T follicular helper cell (primary cell): ENCODE measurements around the gene KIF5C.
"Not testable (repeated sequence)": the region's sequence is repeated elsewhere in the genome, so short reads cannot be mapped to it uniquely, and the experiment has no call there.

ENCODE experiments used
- DNase-seq: peaks from one replicate; pipeline ENCODE4 v3.0.0-alpha.2; 2020; ENCODE audit warnings: low read depth

Gene KIF5C

DNA sequence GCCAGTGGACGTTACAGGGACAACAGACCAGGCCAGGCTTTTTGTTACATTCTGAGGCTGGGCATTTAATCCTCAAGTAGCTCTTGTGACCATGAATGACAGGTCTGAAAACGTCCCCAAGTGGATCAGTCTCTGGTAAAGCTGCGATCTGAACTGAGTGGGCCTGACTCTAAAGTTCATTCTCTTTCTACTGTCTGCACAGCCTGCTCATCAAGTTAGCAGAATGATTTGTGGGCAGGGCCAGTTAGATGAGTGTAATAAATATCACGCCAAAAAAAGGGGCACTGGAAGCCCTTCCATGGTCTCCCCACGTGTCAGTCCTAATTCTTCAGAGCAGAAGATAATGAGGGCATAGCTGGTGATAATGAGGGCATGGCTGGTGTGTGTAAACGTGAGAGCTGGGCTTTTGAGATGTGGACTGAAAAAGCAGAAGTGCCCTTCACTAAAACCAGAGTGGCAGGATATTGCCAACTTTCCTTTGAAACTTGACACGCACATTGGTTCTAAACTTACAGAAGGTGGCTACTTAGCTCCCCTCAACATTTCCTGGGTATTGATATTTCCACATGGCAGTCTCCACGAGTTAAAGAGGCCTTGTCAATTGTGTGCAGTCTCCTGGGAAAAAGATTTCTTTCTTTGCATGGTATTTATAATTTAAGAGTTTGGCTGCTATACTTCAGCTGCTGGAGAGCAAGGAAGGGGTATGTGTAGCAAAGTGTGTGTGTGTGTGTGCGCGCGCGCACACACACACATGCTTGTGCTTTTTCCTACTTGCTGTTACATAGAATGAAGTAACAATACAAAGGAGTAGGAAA is 90.8 kb downstream of the KIF5C start:
- DNase-seq, result no peak

DNA sequence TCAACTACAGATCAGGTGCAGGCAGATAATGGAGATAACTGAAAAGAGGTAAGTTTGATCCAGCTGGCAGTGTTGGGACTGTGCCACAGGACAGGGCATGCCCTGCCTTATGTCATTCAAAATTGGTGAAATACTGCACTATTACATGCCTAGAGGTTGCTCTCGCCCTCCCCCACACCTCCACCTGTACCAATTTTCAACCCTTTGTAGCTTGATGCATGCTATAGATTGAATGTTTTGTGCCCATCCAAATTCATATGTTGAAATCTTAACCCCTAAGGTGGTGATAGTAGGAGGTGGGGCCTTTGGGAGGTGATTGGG is 91.4 kb downstream of the KIF5C start:
- DNase-seq, result no peak

DNA sequence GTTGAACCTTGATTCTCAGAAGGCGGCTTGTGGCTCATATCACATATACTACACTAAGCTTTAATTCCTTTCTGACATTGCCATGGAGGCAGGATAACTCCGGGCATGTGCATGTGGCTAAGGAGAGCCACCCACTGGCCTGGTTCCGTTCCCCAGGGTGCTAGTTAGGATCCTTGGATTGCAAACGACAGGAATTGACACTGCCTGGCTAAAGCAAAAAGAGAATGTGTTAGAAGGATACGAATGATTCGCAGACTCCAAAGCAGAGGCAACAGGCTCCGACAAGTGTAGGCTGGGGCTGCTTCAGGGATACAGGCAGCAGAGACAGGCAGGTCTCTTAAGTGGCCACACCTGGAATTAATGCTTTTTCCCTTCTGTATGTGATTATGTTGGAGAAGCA is 92.0 kb downstream of the KIF5C start:
- DNase-seq, result no peak

DNA sequence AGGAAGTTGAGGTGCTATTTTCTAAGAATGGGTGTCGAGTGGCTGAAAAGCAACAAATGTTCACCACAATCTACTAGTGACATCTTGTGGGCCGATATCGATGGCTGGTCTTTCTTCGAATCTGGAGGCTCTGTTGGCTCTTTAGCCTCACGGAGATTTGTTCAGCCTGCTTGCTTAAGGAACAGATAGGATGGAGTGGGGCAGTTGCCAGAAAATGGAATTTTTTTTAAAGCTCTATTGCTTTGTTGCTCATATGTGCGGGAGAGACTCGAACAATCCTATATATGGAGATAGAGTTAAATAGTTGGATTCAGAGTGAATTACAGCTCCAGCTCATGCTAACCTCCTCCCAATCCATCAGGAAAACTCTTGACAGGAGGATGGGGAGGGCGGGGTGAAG is 92.6 kb downstream of the KIF5C start:
- no peak for DNase-seq

DNA sequence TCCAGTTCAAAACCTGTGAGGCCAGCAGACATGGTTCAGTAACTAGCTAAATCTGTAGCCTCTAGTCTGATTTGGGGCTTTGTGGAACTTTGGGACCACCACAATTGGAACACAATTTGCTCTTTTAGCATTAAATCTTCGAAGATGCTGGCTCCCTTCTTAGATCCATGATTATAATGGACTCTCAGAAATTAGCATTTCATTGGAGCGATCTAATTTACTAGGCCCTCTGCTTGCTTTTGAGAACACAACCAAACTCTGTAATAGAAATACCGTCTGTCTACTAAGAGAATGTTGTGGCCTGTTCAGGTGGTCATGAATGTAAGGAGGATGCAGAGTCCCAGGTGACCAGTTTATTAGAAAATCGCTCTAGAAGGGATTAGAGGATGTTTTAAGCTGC is 93.3 kb downstream of the KIF5C start:
- no peak for DNase-seq

GRCh38 chr2:148968776-148969319 is 93.8 kb downstream of the KIF5C start:
- no peak for DNase-seq

- no peak for DNase-seq
Measured at GRCh38 chr2:148969659-148970061, 94.6 kb downstream of the KIF5C start.

DNA sequence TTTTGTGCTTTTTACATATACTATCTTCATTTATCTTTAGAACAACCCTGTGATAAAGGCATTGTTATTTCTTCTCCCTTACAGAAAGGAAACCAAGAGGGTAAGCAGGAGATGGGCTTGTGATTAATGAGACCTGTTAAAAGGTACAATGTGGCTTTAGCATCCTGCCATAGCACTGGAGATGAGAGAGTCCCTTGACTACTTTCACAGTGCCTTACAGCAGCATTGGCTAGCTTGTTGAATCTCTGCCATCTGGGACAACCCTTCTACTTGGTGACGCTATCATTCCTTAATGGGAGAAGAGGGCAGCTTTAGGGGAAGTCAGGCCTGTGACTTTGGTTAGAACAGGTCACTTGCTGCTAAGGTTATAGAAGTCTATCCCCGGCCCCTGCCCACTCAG is 95.4 kb downstream of the KIF5C start:
- no peak for DNase-seq

DNA sequence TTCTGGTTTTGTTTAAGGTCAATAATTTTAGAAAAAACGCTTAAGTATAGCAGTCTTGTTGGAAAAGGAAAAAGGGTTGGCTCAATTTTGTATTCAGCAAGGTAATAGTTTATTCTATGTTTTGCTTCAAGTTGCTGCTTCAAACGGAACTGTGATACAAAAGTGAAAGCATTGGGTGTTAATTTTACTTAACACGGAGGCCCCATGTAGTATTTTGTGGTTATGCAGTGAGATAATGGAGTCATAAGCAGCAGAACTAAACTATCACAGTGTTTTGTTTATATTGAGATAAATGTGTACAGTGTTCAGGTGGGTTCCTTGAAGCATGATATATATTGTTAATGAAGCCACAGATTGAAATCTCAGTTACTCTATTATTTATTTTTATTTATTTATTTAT is 96.5 kb downstream of the KIF5C start:
- no peak for DNase-seq

DNA sequence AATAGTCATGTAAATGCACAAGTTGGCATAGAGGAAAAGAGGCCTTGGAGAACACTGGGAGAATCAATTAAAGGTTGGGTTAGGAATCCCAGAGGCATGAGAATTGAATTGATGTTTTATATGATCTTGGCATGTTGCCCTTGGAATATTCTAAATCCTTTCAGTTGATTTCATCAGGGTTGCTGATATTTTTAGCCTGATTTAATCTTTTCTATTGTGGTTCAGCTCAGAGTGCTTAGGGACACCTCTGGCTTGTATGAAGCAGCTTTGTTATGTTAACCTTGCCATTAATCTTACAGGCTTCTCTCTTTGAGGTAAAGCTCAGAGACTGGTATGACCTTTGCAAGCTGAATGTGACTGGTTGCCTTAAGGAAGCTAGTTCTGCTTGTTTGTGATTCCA is 99.1 kb downstream of the KIF5C start:
- no peak for DNase-seq

- DNase-seq, result no peak
Measured at GRCh38 chr2:148978026-148978685, 103.1 kb downstream of the KIF5C start.

DNA sequence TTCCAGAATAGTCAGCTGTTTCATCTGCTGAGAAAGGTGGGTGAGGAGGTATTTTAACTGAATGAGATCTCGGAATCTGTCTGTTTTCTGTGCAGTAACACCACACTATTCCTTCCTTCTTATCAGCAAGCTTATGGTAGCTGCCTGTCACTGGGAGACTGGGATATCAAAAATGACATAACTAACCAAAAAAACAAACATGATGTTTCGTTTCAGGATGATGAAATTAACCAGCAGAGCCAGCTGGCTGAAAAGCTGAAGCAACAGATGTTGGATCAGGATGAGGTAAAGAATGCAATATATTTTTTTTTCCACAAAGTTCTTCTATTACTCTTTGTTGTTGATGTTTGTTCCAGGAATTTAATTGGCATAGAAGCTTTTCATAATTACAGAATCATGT is 103.7 kb downstream of the KIF5C start:
- DNase-seq, result no peak

GRCh38 chr2:148979164-148979918 is 104.3 kb downstream of the KIF5C start:
- DNase-seq, result no peak

- no peak for DNase-seq
Measured at GRCh38 chr2:148979919-148980277, 104.9 kb downstream of the KIF5C start.

DNA sequence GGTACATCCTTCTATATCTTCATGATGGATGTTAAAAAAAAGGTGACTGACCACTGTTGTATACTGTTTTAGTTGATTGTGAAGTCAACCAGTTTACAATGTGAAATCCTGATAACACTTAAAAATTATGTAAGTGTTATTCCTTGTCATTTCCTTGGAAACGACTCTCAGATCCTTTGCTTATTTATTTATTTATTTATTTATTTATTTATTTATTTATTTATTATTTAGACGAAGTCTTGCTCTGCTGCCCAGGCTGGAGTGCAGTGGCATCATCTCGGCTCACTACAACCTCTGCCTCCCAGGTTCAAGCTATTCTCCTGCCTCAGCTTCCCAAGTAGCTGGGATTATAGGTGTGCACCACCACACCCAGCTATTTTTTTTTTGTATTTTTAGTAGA is 105.5 kb downstream of the KIF5C start:
- not testable (repeated sequence) for DNase-seq

- DNase-seq, result no peak
Measured at GRCh38 chr2:148981324-148981723, 106.3 kb downstream of the KIF5C start.

DNA sequence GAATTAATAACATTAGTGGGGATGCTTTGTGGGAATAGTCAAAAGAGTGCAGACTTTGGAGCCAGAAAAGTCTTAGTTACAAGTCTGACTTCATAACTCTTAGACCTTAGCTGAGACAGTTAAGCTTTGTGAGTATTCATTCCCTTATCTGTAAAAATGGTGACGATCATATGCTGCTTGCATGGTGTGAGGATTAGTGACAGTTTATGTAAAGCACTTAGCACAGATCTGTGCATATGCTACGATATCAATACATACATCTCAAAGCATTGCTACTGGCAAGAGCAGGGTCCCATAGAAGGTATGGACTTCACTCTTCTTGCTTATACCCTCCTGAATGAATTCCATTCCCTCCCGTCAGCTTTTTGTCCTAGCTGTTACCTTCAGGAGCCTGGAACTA is 106.8 kb downstream of the KIF5C start:
- DNase-seq, result no peak

GRCh38 chr2:148982282-148982681 is 107.3 kb downstream of the KIF5C start:
- DNase-seq, result no peak

- no peak for DNase-seq
Measured at GRCh38 chr2:148983896-148984295, 108.9 kb downstream of the KIF5C start.

DNA sequence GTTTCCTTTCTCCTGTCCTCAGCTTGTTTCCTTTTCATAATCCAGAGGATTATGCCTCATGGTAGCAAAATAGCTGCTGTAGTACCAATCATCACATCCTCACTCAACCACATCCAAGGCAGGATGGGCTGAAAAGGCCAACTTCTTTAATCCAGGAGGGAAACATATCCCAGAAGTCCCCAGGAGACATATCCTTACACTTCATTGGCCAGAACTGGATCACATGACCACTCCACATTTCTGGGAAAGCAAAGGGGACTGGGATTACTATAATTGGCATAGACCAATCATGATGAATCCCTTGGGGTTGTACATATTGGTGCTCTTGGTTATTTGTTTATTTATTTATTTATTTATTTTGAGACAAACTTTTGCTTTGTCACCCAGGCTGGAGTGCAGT is 109.4 kb downstream of the KIF5C start:
- no peak for DNase-seq

- DNase-seq, result no peak
Measured at GRCh38 chr2:148987286-148987685, 112.3 kb downstream of the KIF5C start.

DNA sequence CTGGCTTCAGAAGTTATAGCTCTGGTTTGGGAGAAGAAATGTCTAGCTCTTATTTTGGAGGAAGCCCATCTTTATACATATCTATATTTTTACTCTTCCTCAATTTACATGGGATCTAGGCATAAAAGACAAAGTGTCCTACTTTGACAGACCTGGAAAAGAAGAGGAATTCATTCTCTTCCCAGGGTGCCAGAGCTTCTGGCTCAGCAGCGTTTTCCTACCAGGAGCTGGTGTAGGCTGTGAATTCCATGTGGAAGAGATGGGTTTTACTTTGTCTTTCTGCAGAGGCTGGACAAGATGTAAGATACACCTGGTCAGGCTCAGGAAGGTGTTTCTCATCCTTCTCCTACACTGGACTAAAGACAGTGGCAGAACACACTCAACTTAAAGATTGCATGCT is 113.3 kb downstream of the KIF5C start:
- DNase-seq, result no peak
